Testis (tissue), 3 donors: ENCODE data around the gene ZFC3H1. TPM values are rescaled to one million over a fixed set of nuclear protein-coding genes. Genes with fewer than 3 reads are reported as not detected.

ENCODE experiments used
- DNase-seq: peaks from one replicate; pipeline ENCODE4 v3.0.0-alpha.2; 2019
- H3K27ac ChIP-seq, 2 donors: fragments of 200-600 bp; sonication (generic); one replicate each; pipeline ENCODE4 v1.5.1; 2019
- H3K27me3 ChIP-seq: fragments of 200-600 bp; sonication (generic); one replicate; pipeline ENCODE4 v1.5.1; 2019
- H3K36me3 ChIP-seq: fragments of 200-600 bp; sonication (generic); one replicate; pipeline ENCODE4 v1.5.1; 2017; ENCODE audit warnings: low read depth; ENCODE audit errors: missing control alignments
- H3K4me1 ChIP-seq: fragments of 200-600 bp; sonication (generic); one replicate; pipeline ENCODE4 v1.5.1; 2019
- H3K4me3 ChIP-seq, 2 donors: fragments of 200-600 bp; sonication (generic); one replicate each; pipeline ENCODE4 v1.5.1; 2017 to 2019
- H3K9me3 ChIP-seq: fragments of 200-600 bp; sonication (generic); one replicate; pipeline ENCODE4 v1.5.1; 2017
- CTCF ChIP-seq, 3 experiments: fragments of 450-650 bp in 2 of 3; fragments of 200-600 bp in 1 of 3; sonication (generic) in 1 of 3; IDR thresholded peaks; one replicate each; pipeline ENCODE4 v1.5.1; 2016 to 2019; ENCODE audit warnings: antibody characterized with exemption in 3 of 3, mild to moderate bottlenecking in 2 of 3, moderate library complexity in 1 of 3
- POLR2A ChIP-seq: fragments of 450-650 bp; IDR thresholded peaks from one replicate; pipeline ENCODE4 v1.6.1; 2017; ENCODE audit warnings: antibody characterized with exemption, mild to moderate bottlenecking, moderate library complexity
- WGBS, 2 donors: methylation state at CpG; one replicate each; pipeline ENCODE4 v1.1.5; 2018; 5-methylcytosine and 5-hydroxymethylcytosine counted together
- intact Hi-C: fragments of 100-400 bp; cut with DNase I; formaldehyde crosslinking; loops from one replicate; pipeline ENCODE4 v1.15.1; 2023; ENCODE audit warnings: low total_unique reads
- polyA plus RNA-seq: library from polyadenylated mRNA; stranded (reverse); fragments of 350-450 nt; fragmentation: Illumina TruSeq; extraction: RNeasy Lipid Tissue Mini Kit (QIAGEN cat#74804); gene quantifications from one replicate; pipeline ENCODE4 v1.2.3, GENCODE V29; 2014; ENCODE audit warnings: low read depth, low replicate concordance; ENCODE audit not compliant: insufficient read depth
- total RNA-seq, 2 donors: library from RNA; depleted of rRNA; stranded (reverse); fragments of >200 nt; gene quantifications; one replicate each; pipeline ENCODE4 v1.2.3, GENCODE V29; 2016

The ZFC3H1 gene
- total and polyA plus RNA-seq, 3 donors from 2014 or later = 24.1 to 144 (median 83.7) TPM

- DNase-seq = no peak
- no peaks in the 10 kb centered on the region for H3K9me3 ChIP-seq
- H3K4me3 ChIP-seq = no peak overlapping the region
- 100% methylated on average over 2 of the region's 2 CpGs for WGBS, 2 donors
- no peak overlapping the region for H3K27ac ChIP-seq
- no peaks in the 10 kb centered on the region for H3K27me3 ChIP-seq
- TF ChIP-seq CTCF (IDR thresholded peaks at IDR 0.05) (no peak), POLR2A (no peak)
- no peaks in the 10 kb centered on the region for H3K36me3 ChIP-seq
- intact Hi-C loops = no loop called here
- H3K4me1 ChIP-seq = no peaks in the 10 kb centered on the region
Measured at GRCh38 chr12:71640316-71640715, 23.3 kb downstream of the ZFC3H1 start.

GRCh38 chr12:71639341-71639760, 24.3 kb downstream of the ZFC3H1 start:
- Histone ChIP-seq H3K27ac (no peak overlapping the region), H3K4me3 (no peak overlapping the region), H3K9me3 (no peaks in the 10 kb centered on the region), H3K27me3 (no peaks in the 10 kb centered on the region), H3K36me3 (no peaks in the 10 kb centered on the region), H3K4me1 (no peaks in the 10 kb centered on the region)
- 88 to 97% methylated on average over 2 of the region's 2 CpGs for WGBS, 2 donors
- DNase-seq = no peak
- no peak for TF ChIP-seq CTCF (IDR thresholded peaks at IDR 0.05)
- TF ChIP-seq POLR2A = no peak
- intact Hi-C loops = no loop called here

GRCh38 chr12:71638499-71638898, 25.1 kb downstream of the ZFC3H1 start:
- Histone ChIP-seq H3K27ac (no peak overlapping the region), H3K4me3 (no peak overlapping the region), H3K27me3 (no peaks in the 10 kb centered on the region), H3K4me1 (no peaks in the 10 kb centered on the region), H3K9me3 (no peaks in the 10 kb centered on the region), H3K36me3 (no peaks in the 10 kb centered on the region)
- DNase-seq = no peak
- intact Hi-C loops = no loop called here
- TF ChIP-seq CTCF (IDR thresholded peaks at IDR 0.05) (no peak), POLR2A (no peak)

- no peaks in the 10 kb centered on the region for H3K27me3 ChIP-seq
- intact Hi-C loops = no loop called here
- no peaks in the 10 kb centered on the region for H3K4me1 ChIP-seq
- no peak for DNase-seq
- no peak overlapping the region for H3K4me3 ChIP-seq
- H3K27ac ChIP-seq = no peak overlapping the region
- no peaks in the 10 kb centered on the region for H3K36me3 ChIP-seq
- no peaks in the 10 kb centered on the region for H3K9me3 ChIP-seq
- WGBS, 2 donors = 46 to 50% methylated on average over 3 of the region's 3 CpGs
- no peak for TF ChIP-seq POLR2A
- TF ChIP-seq CTCF (IDR thresholded peaks at IDR 0.05) = peak in 2 of 3 experiments; percentile 45 to 56
Measured at GRCh38 chr12:71636704-71637115, 26.9 kb downstream of the ZFC3H1 start.

- Histone ChIP-seq H3K36me3 (no peaks in the 10 kb centered on the region), H3K4me1 (peaks cover 11% of the 10 kb centered on the region), H3K4me3 (no peak overlapping the region), H3K9me3 (no peaks in the 10 kb centered on the region), H3K27me3 (no peaks in the 10 kb centered on the region), H3K27ac (no peak overlapping the region)
- TF ChIP-seq CTCF (IDR thresholded peaks at IDR 0.05) = no peak
- TF ChIP-seq POLR2A = no peak
- intact Hi-C loops = no loop called here
- DNase-seq = no peak
- WGBS, 2 donors = 83 to 91% methylated on average over 2 of the region's 2 CpGs
Measured at GRCh38 chr12:71627438-71628002, 36.1 kb downstream of the ZFC3H1 start.
